Osteocyte (in vitro differentiated cells): Measurements from ENCODE around the gene AOPEP. TPM values are rescaled to one million over a fixed set of nuclear protein-coding genes. Genes with fewer than 3 reads are reported as not detected.

Experiments
- DNase-seq: peaks from one replicate; pipeline ENCODE4 v3.0.0; 2021; ENCODE audit warnings: mixed read lengths; ENCODE audit not compliant: unreplicated experiment; ENCODE audit errors: extremely low spot score
- H3K27ac Mint-ChIP-seq: one replicate; pipeline ENCODE4 v1.8.0; 2021; ENCODE audit warnings: mild to moderate bottlenecking, mixed read lengths; ENCODE audit not compliant: unreplicated experiment
- H3K27me3 Mint-ChIP-seq: one replicate; pipeline ENCODE4 v1.8.0; 2021; ENCODE audit warnings: mixed read lengths; ENCODE audit not compliant: unreplicated experiment
- H3K36me3 Mint-ChIP-seq: one replicate; pipeline ENCODE4 v1.8.0; 2021; ENCODE audit warnings: mixed read lengths; ENCODE audit not compliant: unreplicated experiment
- H3K4me1 Mint-ChIP-seq: one replicate; pipeline ENCODE4 v1.8.0; 2021; ENCODE audit warnings: mixed read lengths; ENCODE audit not compliant: unreplicated experiment
- H3K4me3 Mint-ChIP-seq: one replicate; pipeline ENCODE4 v1.8.0; 2021; ENCODE audit warnings: mild to moderate bottlenecking, moderate library complexity, mixed read lengths; ENCODE audit not compliant: unreplicated experiment
- H3K9me3 Mint-ChIP-seq: one replicate; pipeline ENCODE4 v1.8.0; 2021; ENCODE audit warnings: mixed read lengths; ENCODE audit not compliant: unreplicated experiment
- CTCF ChIP-seq: fragments of 200-600 bp; sonication (generic); IDR thresholded peaks from 2 replicates; pipeline ENCODE4 v1.5.0; 2021; ENCODE audit warnings: antibody characterized with exemption, mild to moderate bottlenecking, moderate library complexity
- total RNA-seq: library from RNA; stranded (reverse); gene quantifications from 2 replicates; pipeline ENCODE4 v1.2.1, GENCODE V29; 2021

Gene AOPEP
- total RNA-seq, 1 donor from 2014 or later = 108 TPM

GRCh38 chr9:94800424-94801117, 74.1 kb downstream of the AOPEP start:
- H3K4me1 Mint-ChIP-seq = peaks cover 80% of the 10 kb centered on the region
- H3K27ac Mint-ChIP-seq = peak overlapping the region; percentile 86
- H3K9me3 Mint-ChIP-seq = no peaks in the 10 kb centered on the region
- DNase-seq = no peak
- H3K36me3 Mint-ChIP-seq = peaks cover 5% of the 10 kb centered on the region
- TF ChIP-seq CTCF = no peak
- H3K4me3 Mint-ChIP-seq = peak overlapping the region; percentile 17
- H3K27me3 Mint-ChIP-seq = no peaks in the 10 kb centered on the region

GRCh38 chr9:94801234-94801633, 74.7 kb downstream of the AOPEP start:
- Mint-ChIP-seq H3K27me3 (no peaks in the 10 kb centered on the region), H3K27ac (peak overlapping the region; percentile 86), H3K9me3 (no peaks in the 10 kb centered on the region), H3K36me3 (peaks cover 3% of the 10 kb centered on the region), H3K4me1 (peaks cover 82% of the 10 kb centered on the region), H3K4me3 (peak overlapping the region; percentile 34)
- TF ChIP-seq CTCF = no peak
- DNase-seq = no peak

- no peaks in the 10 kb centered on the region for H3K27me3 Mint-ChIP-seq
- peak overlapping the region; percentile 34 for H3K4me3 Mint-ChIP-seq
- peaks cover 82% of the 10 kb centered on the region for H3K4me1 Mint-ChIP-seq
- H3K9me3 Mint-ChIP-seq = no peaks in the 10 kb centered on the region
- DNase-seq = no peak
- peaks cover 3% of the 10 kb centered on the region for H3K36me3 Mint-ChIP-seq
- TF ChIP-seq CTCF = no peak
- H3K27ac Mint-ChIP-seq = peak overlapping the region; percentile 86
Measured at GRCh38 chr9:94801681-94802080, 75.2 kb downstream of the AOPEP start.

GRCh38 chr9:94802251-94802650, 75.8 kb downstream of the AOPEP start:
- no peaks in the 10 kb centered on the region for H3K9me3 Mint-ChIP-seq
- peak overlapping the region; percentile 86 for H3K27ac Mint-ChIP-seq
- no peak for TF ChIP-seq CTCF
- H3K27me3 Mint-ChIP-seq = no peaks in the 10 kb centered on the region
- H3K4me1 Mint-ChIP-seq = peaks cover 81% of the 10 kb centered on the region
- H3K4me3 Mint-ChIP-seq = peak overlapping the region; percentile 7
- no peak for DNase-seq
- H3K36me3 Mint-ChIP-seq = peaks cover 4% of the 10 kb centered on the region

- Mint-ChIP-seq H3K9me3 (no peaks in the 10 kb centered on the region), H3K27me3 (no peaks in the 10 kb centered on the region), H3K4me3 (no peak overlapping the region), H3K27ac (peak overlapping the region; percentile 86), H3K4me1 (peaks cover 86% of the 10 kb centered on the region), H3K36me3 (peaks cover 8% of the 10 kb centered on the region)
- DNase-seq = no peak
- TF ChIP-seq CTCF = no peak
Measured at GRCh38 chr9:94802793-94803192, 76.3 kb downstream of the AOPEP start.
